GM12864 (cell line): ENCODE results near the gene PEAK1.

Experiments
- DNase-seq: peaks from one replicate; pipeline ENCODE4 v3.0.0-alpha.2; 2011; ENCODE audit warnings: low read depth
- H3K4me3 ChIP-seq: 2 replicates; pipeline ENCODE4 v1.5.1; 2011; ENCODE audit warnings: mild to moderate bottlenecking, low read depth, low read length, control low read depth
- CTCF ChIP-seq: IDR thresholded peaks from 2 replicates; pipeline ENCODE4 v1.5.1; 2011; ENCODE audit warnings: low read depth, mild to moderate bottlenecking, moderate library complexity, low read length, control low read depth, inconsistent platforms; ENCODE audit errors: missing control alignments

Gene PEAK1

GRCh38 chr15:77311618-77312398 lies 108.1 kb downstream of the PEAK1 start:
- no peak for DNase-seq
- no peak for TF ChIP-seq CTCF
- H3K4me3 ChIP-seq, result no peak overlapping the region

GRCh38 chr15:77311020-77311419 lies 108.9 kb downstream of the PEAK1 start:
- H3K4me3 ChIP-seq, result no peak overlapping the region
- TF ChIP-seq CTCF, result no peak
- DNase-seq, result no peak

GRCh38 chr15:77309392-77309791 lies 110.5 kb downstream of the PEAK1 start:
- H3K4me3 ChIP-seq, result no peak overlapping the region
- no peak for DNase-seq
- no peak for TF ChIP-seq CTCF

- no peak for DNase-seq
- no peak overlapping the region for H3K4me3 ChIP-seq
- TF ChIP-seq CTCF, result no peak
Measured at GRCh38 chr15:77305953-77306352, 114.0 kb downstream of the PEAK1 start.

- DNase-seq, result no peak
- H3K4me3 ChIP-seq, result no peak overlapping the region
- no peak for TF ChIP-seq CTCF
Measured at GRCh38 chr15:77296773-77297337, 123.0 kb downstream of the PEAK1 start.

GRCh38 chr15:77295446-77295845 lies 124.5 kb downstream of the PEAK1 start:
- no peak for DNase-seq
- TF ChIP-seq CTCF, result no peak
- H3K4me3 ChIP-seq, result no peak overlapping the region
